Suprapubic skin (tissue), 3 donors: ENCODE measurements around the gene SERPING1.

Experiments used
- CTCF ChIP-seq, 2 donors: fragments of 200-600 bp in 1 of 2; fragments of 450-650 bp in 1 of 2; sonication (generic) in 1 of 2; IDR thresholded peaks; one replicate each; pipeline ENCODE4 v1.5.1; 2016 to 2019; ENCODE audit warnings: antibody characterized with exemption in 2 of 2, mild to moderate bottlenecking in 1 of 2, moderate library complexity in 1 of 2
- POLR2A ChIP-seq, 2 donors: fragments of 450-650 bp; IDR thresholded peaks; one replicate each; pipeline ENCODE4 v1.6.1; 2017; ENCODE audit warnings: antibody characterized with exemption in 2 of 2, mild to moderate bottlenecking in 2 of 2, moderate library complexity in 2 of 2

GRCh38 chr11:57650739-57651090 lies 53.2 kb downstream of the SERPING1 start:
- TF ChIP-seq CTCF (IDR thresholded peaks at IDR 0.05) (no peak), POLR2A (IDR thresholded peaks at IDR 0.05) (no peak)
